Fibroblast of lung (primary cell): Measurements from ENCODE around the gene PNLDC1.

ENCODE experiments used
- EZH2 ChIP-seq: IDR thresholded peaks from 2 replicates; pipeline ENCODE4 v1.5.1; 2012; ENCODE audit warnings: low read length, control low read depth, mild to moderate bottlenecking; ENCODE audit errors: missing control alignments
- TF ChIP-seq, protein P1 (sequence below), 2 donors: IDR thresholded peaks in 1 of 2; conservative IDR thresholded peaks in 1 of 2; 1 replicate in 1 of 2; 2 replicates in 1 of 2; pipeline ENCODE4 v1.5.1; 2011 to 2012; ENCODE audit warnings: low read length in 2 of 2, control low read depth in 1 of 2, inconsistent platforms in 1 of 2, low read depth in 1 of 2, mild to moderate bottlenecking in 1 of 2

DNA sequence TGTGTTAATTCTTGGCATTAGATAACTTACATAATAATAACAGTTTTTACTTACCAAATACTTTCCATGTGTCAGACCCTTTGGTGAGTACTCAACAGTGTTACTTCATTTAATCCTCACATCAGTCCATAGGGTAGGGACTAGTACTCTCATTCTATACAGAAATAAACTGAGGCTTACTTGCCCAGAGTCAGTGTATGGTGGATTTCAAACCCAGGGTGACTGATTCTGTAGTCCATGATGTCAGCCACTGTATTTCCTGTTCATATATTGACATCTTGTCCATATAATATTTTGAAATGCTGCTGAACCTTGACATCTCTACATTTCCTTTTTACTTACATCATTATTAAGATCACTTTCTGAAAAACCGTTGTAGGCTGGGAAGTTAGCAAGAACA, 2.5 kb upstream of the PNLDC1 start:
- TF ChIP-seq, protein P1, sequence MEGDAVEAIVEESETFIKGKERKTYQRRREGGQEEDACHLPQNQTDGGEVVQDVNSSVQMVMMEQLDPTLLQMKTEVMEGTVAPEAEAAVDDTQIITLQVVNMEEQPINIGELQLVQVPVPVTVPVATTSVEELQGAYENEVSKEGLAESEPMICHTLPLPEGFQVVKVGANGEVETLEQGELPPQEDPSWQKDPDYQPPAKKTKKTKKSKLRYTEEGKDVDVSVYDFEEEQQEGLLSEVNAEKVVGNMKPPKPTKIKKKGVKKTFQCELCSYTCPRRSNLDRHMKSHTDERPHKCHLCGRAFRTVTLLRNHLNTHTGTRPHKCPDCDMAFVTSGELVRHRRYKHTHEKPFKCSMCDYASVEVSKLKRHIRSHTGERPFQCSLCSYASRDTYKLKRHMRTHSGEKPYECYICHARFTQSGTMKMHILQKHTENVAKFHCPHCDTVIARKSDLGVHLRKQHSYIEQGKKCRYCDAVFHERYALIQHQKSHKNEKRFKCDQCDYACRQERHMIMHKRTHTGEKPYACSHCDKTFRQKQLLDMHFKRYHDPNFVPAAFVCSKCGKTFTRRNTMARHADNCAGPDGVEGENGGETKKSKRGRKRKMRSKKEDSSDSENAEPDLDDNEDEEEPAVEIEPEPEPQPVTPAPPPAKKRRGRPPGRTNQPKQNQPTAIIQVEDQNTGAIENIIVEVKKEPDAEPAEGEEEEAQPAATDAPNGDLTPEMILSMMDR (conservative IDR thresholded peaks at IDR 0.05 in 1 of 2, IDR thresholded peaks at IDR 0.05 in 1 of 2; ENCODE audit: low read depth in 1 of 2, low read length in 2 of 2), result no peak
- TF ChIP-seq EZH2, result no peak
